Tibial nerve (tissue), 4 donors: ENCODE data around the gene GPR25. TPM values are rescaled to one million over a fixed set of nuclear protein-coding genes. Genes with fewer than 3 reads are reported as not detected.
A peak's percentile ranks its signal among the peaks of the same experiment; 100 is the strongest.

Experiments
- DNase-seq, 2 donors: peaks; one replicate each; pipeline ENCODE4 v3.0.0-alpha.2; 2019; ENCODE audit warnings: low spot score in 2 of 2
- H3K27ac ChIP-seq, 4 donors: fragments of 200-600 bp; sonication (generic) in 3 of 4; one replicate each; pipeline ENCODE4 v1.5.1; 2017 to 2019; ENCODE audit warnings: mild to moderate bottlenecking in 1 of 4
- H3K27me3 ChIP-seq, 2 donors: fragments of 200-600 bp; sonication (generic) in 1 of 2; one replicate each; pipeline versions ENCODE4 v1.5.1 to v1.6.0; 2017 to 2019
- H3K36me3 ChIP-seq, 3 donors: fragments of 200-600 bp; sonication (generic); one replicate each; pipeline ENCODE4 v1.5.1; 2018 to 2019
- H3K4me1 ChIP-seq, 4 donors: fragments of 200-600 bp; sonication (generic) in 3 of 4; one replicate each; pipeline ENCODE4 v1.5.1; 2017 to 2019
- H3K4me3 ChIP-seq, 4 donors: fragments of 200-600 bp; sonication (generic) in 3 of 4; one replicate each; pipeline ENCODE4 v1.5.1; 2017 to 2019; ENCODE audit warnings: mild to moderate bottlenecking in 1 of 4, moderate library complexity in 1 of 4
- H3K9me3 ChIP-seq, 4 donors: fragments of 200-600 bp; sonication (generic) in 3 of 4; one replicate each; pipeline ENCODE4 v1.5.1; 2017 to 2019
- CTCF ChIP-seq, 5 experiments: fragments of 200-600 bp in 3 of 5; fragments of 450-650 bp in 2 of 5; sonication (generic) in 3 of 5; IDR thresholded peaks; one replicate each; pipeline ENCODE4 v1.5.1; 2016 to 2019; ENCODE audit warnings: antibody characterized with exemption in 5 of 5, mild to moderate bottlenecking in 3 of 5, moderate library complexity in 2 of 5
- EP300 ChIP-seq, 2 donors: sonication (generic); formaldehyde crosslinking; IDR thresholded peaks; one replicate each; pipeline ENCODE4 v1.6.1; 2017; ENCODE audit warnings: antibody characterized with exemption in 2 of 2, mild to moderate bottlenecking in 1 of 2
- POLR2A ChIP-seq, 2 donors: fragments of 450-650 bp; IDR thresholded peaks; one replicate each; pipeline ENCODE4 v1.6.1; 2017; ENCODE audit warnings: antibody characterized with exemption in 2 of 2, mild to moderate bottlenecking in 2 of 2, moderate library complexity in 2 of 2
- WGBS, 2 donors: methylation state at CpG; one replicate each; pipeline ENCODE4 v1.1.5; 2018; 5-methylcytosine and 5-hydroxymethylcytosine counted together
- total RNA-seq, 4 donors: library from RNA; depleted of rRNA; stranded (reverse); fragments of >200 nt; gene quantifications; one replicate each; pipeline ENCODE4 v1.1.0, GENCODE V29; 2016

The GPR25 gene
- total RNA-seq, 4 donors from 2014 or later, result not detected

GRCh38 chr1:200866521-200866920 lies 6.3 kb upstream of the GPR25 start:
- Histone ChIP-seq H3K27ac (no peak overlapping the region), H3K4me1 (no peaks in the 10 kb centered on the region), H3K4me3 (no peak overlapping the region), H3K27me3 (peaks cover 0 to 24% of the 10 kb centered on the region in 2 donors), H3K36me3 (peaks cover 0 to 25% (median 0%) of the 10 kb centered on the region in 3 donors), H3K9me3 (no peaks in the 10 kb centered on the region)
- TF ChIP-seq CTCF (IDR thresholded peaks at IDR 0.05) (no peak), POLR2A (IDR thresholded peaks at IDR 0.05) (no peak), EP300 (IDR thresholded peaks at IDR 0.05) (no peak)
- no peak for DNase-seq
- 32 to 35% methylated on average over 5 of the region's 5 CpGs for WGBS, 2 donors

GRCh38 chr1:200867018-200867811 lies 5.6 kb upstream of the GPR25 start:
- Histone ChIP-seq H3K4me3 (no peak overlapping the region), H3K27me3 (peaks cover 0 to 31% of the 10 kb centered on the region in 2 donors), H3K27ac (no peak overlapping the region), H3K36me3 (peaks cover 0 to 24% (median 0%) of the 10 kb centered on the region in 3 donors), H3K4me1 (no peaks in the 10 kb centered on the region), H3K9me3 (no peaks in the 10 kb centered on the region)
- no peak for TF ChIP-seq EP300 (IDR thresholded peaks at IDR 0.05)
- TF ChIP-seq POLR2A (IDR thresholded peaks at IDR 0.05), result no peak
- TF ChIP-seq CTCF (IDR thresholded peaks at IDR 0.05), result no peak
- no peak for DNase-seq
- WGBS, 2 donors, result 52 to 53% methylated on average over 11 of the region's 11 CpGs

DNA sequence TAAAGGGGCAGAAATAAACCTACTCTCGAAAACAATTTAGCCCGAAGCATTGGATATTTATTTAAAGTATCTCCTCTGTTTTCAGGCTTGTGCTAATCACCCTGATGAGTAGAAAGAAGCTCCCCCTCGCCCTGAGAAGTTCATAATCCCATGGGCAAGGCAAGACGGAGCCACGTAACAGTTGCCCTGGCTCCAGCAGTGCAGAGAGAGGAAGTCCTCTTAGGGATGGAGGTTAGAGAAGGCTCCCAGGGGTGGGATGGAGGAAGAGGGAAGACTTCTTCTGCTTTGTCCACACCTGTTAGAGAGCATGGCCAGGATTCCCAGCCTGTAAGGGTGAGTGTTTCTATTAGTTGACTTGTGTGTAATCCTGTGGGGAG lies 3.4 kb upstream of the GPR25 start:
- DNase-seq, result no peak
- Histone ChIP-seq H3K4me1 (peaks cover 0 to 16% (median 10%) of the 10 kb centered on the region in 4 donors), H3K27ac (no peak overlapping the region), H3K9me3 (no peaks in the 10 kb centered on the region), H3K4me3 (no peak overlapping the region), H3K36me3 (peaks cover 0 to 3% (median 0%) of the 10 kb centered on the region in 3 donors), H3K27me3 (peaks cover 0 to 50% of the 10 kb centered on the region in 2 donors)
- TF ChIP-seq POLR2A (IDR thresholded peaks at IDR 0.05) (no peak), CTCF (IDR thresholded peaks at IDR 0.05) (no peak), EP300 (IDR thresholded peaks at IDR 0.05) (no peak)
- 85 to 86% methylated on average over 5 of the region's 5 CpGs for WGBS, 2 donors

- Histone ChIP-seq H3K27me3 (peaks cover 0 to 55% of the 10 kb centered on the region in 2 donors), H3K9me3 (no peaks in the 10 kb centered on the region), H3K27ac (no peak overlapping the region), H3K36me3 (no peaks in the 10 kb centered on the region), H3K4me1 (peaks cover 0 to 16% (median 10%) of the 10 kb centered on the region in 4 donors), H3K4me3 (no peak overlapping the region)
- TF ChIP-seq POLR2A (IDR thresholded peaks at IDR 0.05), result no peak
- no peak for TF ChIP-seq EP300 (IDR thresholded peaks at IDR 0.05)
- TF ChIP-seq CTCF (IDR thresholded peaks at IDR 0.05), result no peak
- 84 to 90% methylated on average over 9 of the region's 9 CpGs for WGBS, 2 donors
- DNase-seq, result no peak
Measured at GRCh38 chr1:200869753-200870391, 2.9 kb upstream of the GPR25 start.

DNA sequence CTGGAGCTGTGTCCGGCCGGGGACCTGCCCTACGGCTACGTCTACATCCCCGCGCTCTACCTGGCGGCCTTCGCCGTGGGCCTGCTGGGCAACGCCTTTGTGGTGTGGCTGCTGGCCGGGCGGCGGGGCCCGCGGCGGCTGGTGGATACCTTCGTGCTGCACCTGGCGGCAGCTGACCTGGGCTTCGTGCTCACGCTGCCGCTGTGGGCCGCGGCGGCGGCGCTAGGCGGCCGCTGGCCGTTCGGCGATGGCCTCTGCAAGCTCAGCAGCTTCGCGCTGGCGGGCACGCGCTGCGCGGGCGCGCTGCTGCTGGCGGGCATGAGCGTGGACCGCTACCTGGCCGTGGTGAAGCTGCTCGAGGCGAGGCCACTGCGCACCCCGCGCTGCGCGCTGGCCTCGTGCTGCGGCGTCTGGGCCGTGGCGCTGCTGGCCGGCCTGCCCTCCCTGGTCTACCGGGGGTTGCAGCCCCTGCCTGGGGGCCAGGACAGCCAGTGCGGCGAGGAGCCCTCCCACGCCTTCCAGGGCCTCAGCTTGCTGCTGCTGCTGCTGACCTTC lies 412 bp downstream of the GPR25 start:
- DNase-seq, result no peak
- peaks cover 0 to 16% (median 10%) of the 10 kb centered on the region in 4 donors for H3K4me1 ChIP-seq
- H3K36me3 ChIP-seq, result no peaks in the 10 kb centered on the region
- no peaks in the 10 kb centered on the region for H3K9me3 ChIP-seq
- H3K27ac ChIP-seq, result no peak overlapping the region
- peaks cover 0 to 72% of the 10 kb centered on the region in 2 donors for H3K27me3 ChIP-seq
- peak overlapping the region in 2 of 4 donors; percentile 20 to 42 for H3K4me3 ChIP-seq
- TF ChIP-seq POLR2A (IDR thresholded peaks at IDR 0.05) (no peak), CTCF (IDR thresholded peaks at IDR 0.05) (no peak), EP300 (IDR thresholded peaks at IDR 0.05) (no peak)
- WGBS, 2 donors, result 0 to 44% methylated on average over 5 of the region's 61 CpGs
